K562 (cell line): Measurements from ENCODE around the gene WDR64. TPM values are rescaled to one million over a fixed set of nuclear protein-coding genes. Genes with fewer than 3 reads are reported as not detected.

Experiments
- polyA plus RNA-seq, 8 experiments: library from polyadenylated mRNA; depleted of rRNA in 4 of 8; stranded (reverse) in 5 of 8; unstranded in 3 of 8; fragments of >200 nt; fragmentation: Nextera tagmentation in 2 of 8; fragmentation: Illumina TruSeq in 1 of 8; extraction: Ambion mirVana in 2 of 8; extraction: Trizol in 1 of 8; gene quantifications; 2 replicates each; pipeline versions ENCODE4 v1.2.1 to v1.2.3, GENCODE V29; 2011 to 2014; ENCODE audit warnings: inconsistent platforms in 1 of 8, missing spikeins in 1 of 8
- total RNA-seq, 7 experiments: library from RNA; depleted of rRNA in 6 of 7; stranded (reverse); fragments of >200 nt in 6 of 7; fragmentation: Illumina TruSeq in 2 of 7; extraction: Trizol in 2 of 7; gene quantifications; 2 replicates each; pipeline versions ENCODE4 v1.2.1 to v1.2.3, GENCODE V29; 2011 to 2021; ENCODE audit warnings: low replicate concordance in 1 of 7
- TF ChIP-seq, protein P1 (sequence below), 2 experiments: fragments of 450-650 bp; formaldehyde crosslinking in 1 of 2; IDR thresholded peaks; 2 replicates each; pipeline versions ENCODE4 v1.4.0 to v1.6.1; 2014 to 2020; ENCODE audit warnings: mild to moderate bottlenecking in 2 of 2, borderline replicate concordance in 1 of 2, low read depth in 1 of 2

The WDR64 gene
- total and polyA plus RNA-seq, 9 of the 15 experiments (the other 6 are each of a cell fraction or from before 2014, with no cell fraction given) = 0.06 to 0.29 (median 0.19) TPM; not detected in 5

DNA sequence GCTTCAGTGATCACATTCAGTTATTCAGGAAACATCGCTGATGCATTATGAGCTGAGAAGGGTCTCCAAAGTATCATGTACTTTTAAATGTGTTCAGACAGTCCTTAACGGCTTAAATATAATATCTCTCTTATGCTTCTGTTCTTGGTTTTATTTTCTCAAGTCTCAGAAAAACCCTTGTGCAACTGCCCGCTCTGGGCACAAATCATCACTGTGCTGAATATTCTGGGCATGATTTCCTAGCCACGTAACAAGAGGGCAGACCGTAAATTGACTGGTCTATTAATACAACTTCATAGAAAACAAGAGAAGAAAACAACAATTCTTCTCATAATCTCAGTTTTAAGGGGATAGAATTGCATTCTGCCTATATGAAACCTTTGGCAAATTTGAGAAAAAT lies 99.4 kb downstream of the WDR64 start (continued):
- TF ChIP-seq, protein P1, sequence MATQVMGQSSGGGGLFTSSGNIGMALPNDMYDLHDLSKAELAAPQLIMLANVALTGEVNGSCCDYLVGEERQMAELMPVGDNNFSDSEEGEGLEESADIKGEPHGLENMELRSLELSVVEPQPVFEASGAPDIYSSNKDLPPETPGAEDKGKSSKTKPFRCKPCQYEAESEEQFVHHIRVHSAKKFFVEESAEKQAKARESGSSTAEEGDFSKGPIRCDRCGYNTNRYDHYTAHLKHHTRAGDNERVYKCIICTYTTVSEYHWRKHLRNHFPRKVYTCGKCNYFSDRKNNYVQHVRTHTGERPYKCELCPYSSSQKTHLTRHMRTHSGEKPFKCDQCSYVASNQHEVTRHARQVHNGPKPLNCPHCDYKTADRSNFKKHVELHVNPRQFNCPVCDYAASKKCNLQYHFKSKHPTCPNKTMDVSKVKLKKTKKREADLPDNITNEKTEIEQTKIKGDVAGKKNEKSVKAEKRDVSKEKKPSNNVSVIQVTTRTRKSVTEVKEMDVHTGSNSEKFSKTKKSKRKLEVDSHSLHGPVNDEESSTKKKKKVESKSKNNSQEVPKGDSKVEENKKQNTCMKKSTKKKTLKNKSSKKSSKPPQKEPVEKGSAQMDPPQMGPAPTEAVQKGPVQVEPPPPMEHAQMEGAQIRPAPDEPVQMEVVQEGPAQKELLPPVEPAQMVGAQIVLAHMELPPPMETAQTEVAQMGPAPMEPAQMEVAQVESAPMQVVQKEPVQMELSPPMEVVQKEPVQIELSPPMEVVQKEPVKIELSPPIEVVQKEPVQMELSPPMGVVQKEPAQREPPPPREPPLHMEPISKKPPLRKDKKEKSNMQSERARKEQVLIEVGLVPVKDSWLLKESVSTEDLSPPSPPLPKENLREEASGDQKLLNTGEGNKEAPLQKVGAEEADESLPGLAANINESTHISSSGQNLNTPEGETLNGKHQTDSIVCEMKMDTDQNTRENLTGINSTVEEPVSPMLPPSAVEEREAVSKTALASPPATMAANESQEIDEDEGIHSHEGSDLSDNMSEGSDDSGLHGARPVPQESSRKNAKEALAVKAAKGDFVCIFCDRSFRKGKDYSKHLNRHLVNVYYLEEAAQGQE (IDR thresholded peaks at IDR 0.05; ENCODE audit: borderline replicate concordance) = no peak
- TF ChIP-seq, protein P1 (CRISPR knock-in tag; IDR thresholded peaks at IDR 0.05; ENCODE audit: low read depth) = no peak
- TF ChIP-seq, all 486 proteins: peak for 0
